Lung (tissue), 12 donors: Measurements from ENCODE around the gene RFX1. TPM values are rescaled to one million over a fixed set of nuclear protein-coding genes. Genes with fewer than 3 reads are reported as not detected.
"Not testable (repeated sequence)": the region's sequence is repeated elsewhere in the genome, so short reads cannot be mapped to it uniquely, and the experiment has no call there.

Source experiments
- ATAC-seq: fragments of 200-7000 bp; cut with Tn5 transposase; one replicate; pipeline ENCODE4 v1.9.1; 2020; ENCODE audit warnings: moderate number of reproducible peaks; ENCODE audit not compliant: insufficient read depth, low FRiP score
- DNase-seq, 3 donors: peaks; one replicate each; pipeline ENCODE4 v3.0.0-alpha.2; 2013 to 2017
- H3K27ac ChIP-seq, 2 donors: one replicate each; pipeline ENCODE4 v1.5.1; 2013; ENCODE audit warnings: mild to moderate bottlenecking in 2 of 2, moderate library complexity in 2 of 2, control low read depth in 1 of 2, inconsistent platforms in 1 of 2, low read depth in 1 of 2, low read length in 1 of 2
- H3K27me3 ChIP-seq, 3 donors: one replicate each; pipeline ENCODE4 v1.5.1; 2013; ENCODE audit warnings: low read length in 2 of 3; ENCODE audit not compliant: control insufficient read depth in 3 of 3, insufficient read depth in 3 of 3
- H3K36me3 ChIP-seq, 4 donors: one replicate each; pipeline ENCODE4 v1.5.1; 2013; ENCODE audit warnings: low read length in 4 of 4, mild to moderate bottlenecking in 1 of 4, moderate library complexity in 1 of 4; ENCODE audit not compliant: control insufficient read depth in 4 of 4, insufficient read depth in 4 of 4
- H3K4me1 ChIP-seq, 5 donors: one replicate each; pipeline ENCODE4 v1.5.1; 2013; ENCODE audit warnings: low read length in 5 of 5, mild to moderate bottlenecking in 2 of 5, moderate library complexity in 1 of 5; ENCODE audit not compliant: control insufficient read depth in 5 of 5, insufficient read depth in 5 of 5
- H3K4me3 ChIP-seq: one replicate; pipeline ENCODE4 v1.5.1; 2013; ENCODE audit warnings: mild to moderate bottlenecking, control low read depth, moderate library complexity
- H3K9ac ChIP-seq, 2 donors: one replicate each; pipeline ENCODE4 v1.5.1; 2013; ENCODE audit warnings: low read length in 2 of 2, control low read depth in 1 of 2; ENCODE audit not compliant: insufficient read depth in 1 of 2
- H3K9me3 ChIP-seq, 4 donors: one replicate each; pipeline ENCODE4 v1.5.1; 2013; ENCODE audit warnings: low read length in 3 of 4, mild to moderate bottlenecking in 1 of 4, moderate library complexity in 1 of 4; ENCODE audit not compliant: control insufficient read depth in 4 of 4, insufficient read depth in 3 of 4
- CTCF ChIP-seq: IDR thresholded peaks from 2 replicates; pipeline ENCODE4 v1.5.1; 2012; ENCODE audit warnings: mild to moderate bottlenecking; ENCODE audit errors: control extremely low read depth, extremely low read depth
- WGBS, 2 donors: extraction: QIAGEN DNeasy Blood & Tissue Kit; methylation state at CpG; one replicate each; pipeline ENCODE4 v1.1.7; 2013; 5-methylcytosine and 5-hydroxymethylcytosine counted together
- polyA plus RNA-seq, 2 donors: library from polyadenylated mRNA; stranded (reverse); fragments of 200-250 nt; gene quantifications; one replicate each; pipeline ENCODE4 v1.2.1, GENCODE V29; 2013
- total RNA-seq, 2 donors: library from RNA; depleted of rRNA in 1 of 2; stranded (reverse); fragments of >200 nt in 1 of 2; gene quantifications; one replicate each; pipeline ENCODE4 v1.2.1, GENCODE V29; 2014 to 2021
- donor health status: control.
- donor health status: control.
- donor health status: Bipolar disorder and iron deficiency.
- donor health status: healthy.
- donor health status: DM: yes; HTN: yes; CAD: no.

RFX1 gene
- total and polyA plus RNA-seq, 4 donors: 5.7 to 18.6 (median 8.0) TPM

GRCh38 chr19:14048443-14049153 is 42.5 kb upstream of the RFX1 start:
- no peak for DNase-seq
- H3K4me1 ChIP-seq: no peaks in the 10 kb centered on the region
- no peak overlapping the region for H3K27ac ChIP-seq
- H3K27me3 ChIP-seq: no peaks in the 10 kb centered on the region
- peak; percentile 62 for TF ChIP-seq CTCF
- no peak overlapping the region for H3K9ac ChIP-seq
- whole genome bisulfite sequencing, 2 donors: 77% methylated on average over 8 of the region's 8 CpGs
- peaks cover 0 to 5% (median 1%) of the 10 kb centered on the region in 4 donors for H3K9me3 ChIP-seq
- H3K4me3 ChIP-seq: no peak overlapping the region
- peaks cover 0 to 24% (median 3%) of the 10 kb centered on the region in 4 donors for H3K36me3 ChIP-seq
- peak; percentile 72 for ATAC-seq

DNA sequence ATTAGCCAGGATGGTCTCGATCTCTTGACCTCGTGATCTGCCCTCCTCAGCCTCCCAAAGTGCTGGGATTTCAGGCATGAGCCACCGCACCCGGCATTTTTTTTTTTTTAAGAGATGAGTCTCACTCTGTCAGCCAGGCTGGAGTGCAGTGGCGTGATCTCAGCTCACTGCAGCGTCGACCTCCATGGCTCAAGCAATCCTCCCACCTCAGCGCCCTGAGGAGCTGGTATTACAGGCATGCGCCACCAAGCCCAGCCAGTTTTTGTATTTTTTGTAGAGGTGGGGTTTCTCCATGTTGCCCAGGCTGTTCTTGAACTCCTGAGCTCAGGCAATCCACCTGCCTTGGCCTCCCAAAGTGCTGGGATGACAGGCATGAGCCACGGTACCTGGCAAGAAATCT is 41.7 kb upstream of the RFX1 start:
- not testable (repeated sequence) for H3K9ac ChIP-seq, ATAC-seq, H3K9me3 ChIP-seq, H3K27ac ChIP-seq, DNase-seq, H3K27me3 ChIP-seq, H3K4me3 ChIP-seq, H3K4me1 ChIP-seq
- H3K36me3 ChIP-seq: peaks cover 0 to 26% (median 0%) of the 10 kb centered on the region in 4 donors
- WGBS, 2 donors: 96 to 99% methylated on average over 10 of the region's 10 CpGs

DNA sequence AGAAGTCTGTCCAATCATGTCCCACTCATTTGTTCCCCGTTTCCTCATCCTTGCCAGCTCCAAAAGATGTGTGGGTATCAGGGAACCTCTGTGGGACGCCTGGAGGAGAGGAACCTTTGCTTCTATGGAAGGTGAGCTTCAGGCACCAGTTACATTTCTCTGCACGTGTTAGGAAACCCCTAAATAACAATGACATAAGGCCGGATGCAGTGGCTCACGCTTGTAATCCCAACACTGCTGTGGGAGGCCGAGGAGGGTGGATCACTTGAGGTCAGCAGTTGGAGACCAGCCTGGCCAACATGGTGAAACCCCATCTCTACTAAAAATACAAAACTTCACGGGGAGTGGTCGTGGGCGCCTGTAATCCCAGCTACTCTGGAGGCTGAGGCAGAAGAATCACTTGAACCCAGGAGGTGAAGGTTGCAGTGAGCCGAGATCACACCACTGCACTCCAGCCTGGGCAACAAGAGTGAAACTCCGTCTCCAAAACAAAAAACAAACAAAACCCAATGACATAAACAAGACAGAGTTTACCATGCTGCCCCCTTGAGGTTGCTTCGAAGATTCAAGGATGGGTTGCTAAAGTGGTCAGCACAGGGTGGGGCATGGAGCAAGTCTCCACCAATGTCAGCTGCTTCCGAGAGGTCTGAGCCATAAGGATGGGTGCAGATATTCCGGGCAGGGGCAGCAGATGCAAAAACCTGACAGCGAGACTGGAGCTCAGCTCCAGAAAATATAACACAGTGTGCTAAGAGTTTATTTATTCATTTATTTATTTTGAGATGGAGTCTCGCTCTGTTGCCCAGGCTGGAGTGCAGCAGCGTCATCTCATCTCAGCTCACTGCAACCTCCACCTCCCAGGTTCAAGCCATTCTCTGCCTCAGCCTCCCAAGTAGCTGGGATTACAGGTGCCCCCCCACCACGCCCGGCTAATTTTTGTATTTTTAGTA is 36.8 kb upstream of the RFX1 start:
- 62 to 63% methylated on average over 19 of the region's 19 CpGs for WGBS, 2 donors
- peaks cover 0 to 15% (median 0%) of the 10 kb centered on the region in 4 donors for H3K36me3 ChIP-seq
- H3K9me3 ChIP-seq, H3K4me1 ChIP-seq, ATAC-seq, H3K27me3 ChIP-seq, H3K9ac ChIP-seq, H3K4me3 ChIP-seq: not testable (repeated sequence)
- peak overlapping the region in 1 of 2 donors; percentile 77 for H3K27ac ChIP-seq
- DNase-seq: peak; percentile 73 to 85 (median 80)
- TF ChIP-seq CTCF: peak; percentile 17

- 90 to 97% methylated on average over 7 of the region's 7 CpGs for WGBS, 2 donors
- H3K9ac ChIP-seq: no peak overlapping the region
- DNase-seq (no peak), ATAC-seq (no peak)
- no peaks in the 10 kb centered on the region for H3K27me3 ChIP-seq
- no peaks in the 10 kb centered on the region for H3K9me3 ChIP-seq
- TF ChIP-seq CTCF: no peak
- no peak overlapping the region for H3K4me3 ChIP-seq
- peaks cover 0 to 13% (median 0%) of the 10 kb centered on the region in 4 donors for H3K36me3 ChIP-seq
- no peak overlapping the region for H3K27ac ChIP-seq
- H3K4me1 ChIP-seq: peaks cover 0 to 3% (median 0%) of the 10 kb centered on the region in 5 donors
Observed at GRCh38 chr19:14039181-14039580, 33.1 kb upstream of the RFX1 start.
